ENCODE measurements around the gene IFIT1B. TPM values are rescaled to one million over a fixed set of nuclear protein-coding genes. Genes with fewer than 3 reads are reported as not detected.

IFIT1B gene
- total and polyA plus RNA-seq, 12 donors: 0.21 TPM; not detected in 11

DNA sequence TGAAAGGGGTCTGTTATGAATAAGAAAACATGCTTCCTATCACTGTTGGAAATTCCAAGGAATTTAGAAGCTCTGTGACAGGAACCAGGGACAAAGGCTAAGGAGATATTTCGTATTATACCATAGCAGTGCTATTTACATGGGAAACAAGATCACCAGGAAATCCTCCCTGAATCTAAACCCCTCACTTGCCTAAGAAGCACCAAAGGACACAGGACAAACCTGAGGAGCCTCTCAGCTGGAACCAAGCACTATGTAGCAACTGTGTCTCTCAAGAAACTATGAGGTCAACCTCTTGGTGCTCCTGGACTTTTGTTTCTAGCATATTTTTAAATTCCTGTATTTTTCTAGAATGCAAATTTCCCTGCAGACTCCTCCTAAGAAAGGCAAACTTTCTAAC, 20.8 kb upstream of the IFIT1B start:
- TF ChIP-seq, protein P1, sequence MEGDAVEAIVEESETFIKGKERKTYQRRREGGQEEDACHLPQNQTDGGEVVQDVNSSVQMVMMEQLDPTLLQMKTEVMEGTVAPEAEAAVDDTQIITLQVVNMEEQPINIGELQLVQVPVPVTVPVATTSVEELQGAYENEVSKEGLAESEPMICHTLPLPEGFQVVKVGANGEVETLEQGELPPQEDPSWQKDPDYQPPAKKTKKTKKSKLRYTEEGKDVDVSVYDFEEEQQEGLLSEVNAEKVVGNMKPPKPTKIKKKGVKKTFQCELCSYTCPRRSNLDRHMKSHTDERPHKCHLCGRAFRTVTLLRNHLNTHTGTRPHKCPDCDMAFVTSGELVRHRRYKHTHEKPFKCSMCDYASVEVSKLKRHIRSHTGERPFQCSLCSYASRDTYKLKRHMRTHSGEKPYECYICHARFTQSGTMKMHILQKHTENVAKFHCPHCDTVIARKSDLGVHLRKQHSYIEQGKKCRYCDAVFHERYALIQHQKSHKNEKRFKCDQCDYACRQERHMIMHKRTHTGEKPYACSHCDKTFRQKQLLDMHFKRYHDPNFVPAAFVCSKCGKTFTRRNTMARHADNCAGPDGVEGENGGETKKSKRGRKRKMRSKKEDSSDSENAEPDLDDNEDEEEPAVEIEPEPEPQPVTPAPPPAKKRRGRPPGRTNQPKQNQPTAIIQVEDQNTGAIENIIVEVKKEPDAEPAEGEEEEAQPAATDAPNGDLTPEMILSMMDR (IDR thresholded peaks at IDR 0.05): no peak
- intact Hi-C loops (cut with DNase I): no loop called here
- H3K27me3 ChIP-seq: no peaks in the 10 kb centered on the region
- 64 to 65% methylated on average over 1 of the region's 1 CpG for WGBS, 2 donors
- no peak overlapping the region for H3K27ac ChIP-seq
- H3K9me3 ChIP-seq: peaks cover 0 to 7% (median 0%) of the 10 kb centered on the region in 11 donors
- ATAC-seq: no peak
- peaks cover 0 to 12% (median 6%) of the 10 kb centered on the region in 9 donors for H3K4me1 ChIP-seq
- no peaks in the 10 kb centered on the region for H3K36me3 ChIP-seq
- no peak for DNase-seq
- H3K4me3 ChIP-seq: no peak overlapping the region

DNA sequence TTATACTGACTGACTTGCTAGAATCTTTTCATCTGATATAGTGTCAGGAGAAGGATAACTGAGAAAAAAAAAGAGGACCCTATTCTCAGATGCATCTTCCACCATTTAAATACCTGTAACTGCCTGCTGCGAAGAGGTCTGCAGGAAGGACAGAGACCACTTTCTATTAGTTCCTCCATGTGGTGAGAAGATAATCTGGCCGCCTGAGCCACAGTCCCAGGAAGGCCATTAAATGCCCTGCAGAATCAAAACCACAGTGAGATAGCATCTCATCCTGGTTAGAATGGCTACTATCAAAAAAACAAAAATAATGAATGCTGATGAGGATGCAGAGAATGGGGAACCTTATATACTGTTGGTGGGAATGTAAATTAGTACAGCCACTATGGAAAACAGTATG, 19.9 kb upstream of the IFIT1B start:
- TF ChIP-seq, protein P1 (IDR thresholded peaks at IDR 0.05): no peak
- peaks cover 0 to 7% (median 0%) of the 10 kb centered on the region in 11 donors for H3K9me3 ChIP-seq
- no peak for DNase-seq
- 81 to 86% methylated on average over 2 of the region's 2 CpGs for WGBS, 2 donors
- intact Hi-C loops (cut with DNase I): no loop called here
- ATAC-seq: no peak
- peaks cover 0 to 5% (median 0%) of the 10 kb centered on the region in 9 donors for H3K4me1 ChIP-seq
- H3K4me3 ChIP-seq: no peak overlapping the region
- no peaks in the 10 kb centered on the region for H3K27me3 ChIP-seq
- no peaks in the 10 kb centered on the region for H3K36me3 ChIP-seq
- H3K27ac ChIP-seq: no peak overlapping the region

DNA sequence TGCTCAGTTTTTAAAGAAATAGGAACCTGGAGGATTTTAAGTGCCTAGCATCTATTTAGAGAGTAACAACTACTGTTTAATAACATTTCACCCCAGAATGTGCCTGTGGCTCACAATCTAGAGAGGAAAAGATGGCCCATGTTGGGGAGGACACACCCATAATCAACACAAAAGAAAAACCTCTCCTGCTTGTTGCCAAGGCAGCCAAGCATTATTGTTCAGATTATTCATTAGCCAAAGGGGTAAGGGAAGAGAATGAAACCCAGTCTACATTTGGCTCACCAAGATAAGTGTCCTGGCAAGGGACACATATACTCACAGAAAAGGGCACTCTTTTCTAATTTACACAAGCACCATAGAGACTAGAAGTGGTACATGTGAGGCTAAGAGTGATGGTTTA, 17.7 kb upstream of the IFIT1B start:
- TF ChIP-seq, protein P1 (IDR thresholded peaks at IDR 0.05): no peak
- Histone ChIP-seq H3K9me3 (no peaks in the 10 kb centered on the region), H3K4me1 (peaks cover 0 to 18% (median 4%) of the 10 kb centered on the region in 9 donors), H3K4me3 (no peak overlapping the region), H3K36me3 (no peaks in the 10 kb centered on the region), H3K27me3 (no peaks in the 10 kb centered on the region), H3K27ac (no peak overlapping the region)
- DNase-seq: no peak
- intact Hi-C loops (cut with DNase I): no loop called here
- no peak for ATAC-seq

DNA sequence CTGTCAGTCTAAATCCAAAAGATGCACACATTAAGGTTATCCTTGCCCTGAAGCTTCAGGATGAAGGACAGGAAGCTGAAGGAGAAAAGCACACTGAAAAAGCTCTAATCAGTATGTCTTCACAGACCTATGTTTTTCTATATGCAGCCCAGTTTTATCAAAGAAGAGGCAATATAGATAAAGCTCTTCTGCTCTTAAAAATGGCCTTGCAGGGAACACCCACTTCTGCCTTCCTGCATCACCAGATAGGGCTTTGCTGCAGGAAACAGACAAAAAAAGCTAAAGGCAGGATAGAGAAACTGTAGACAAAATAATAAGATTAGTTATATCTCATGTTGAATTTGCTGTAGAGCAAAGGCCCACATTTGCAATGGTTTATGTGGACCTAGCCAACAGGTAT, 14.9 kb upstream of the IFIT1B start:
- H3K4me1 ChIP-seq: peaks cover 0 to 22% (median 6%) of the 10 kb centered on the region in 9 donors
- H3K36me3 ChIP-seq: no peaks in the 10 kb centered on the region
- no peaks in the 10 kb centered on the region for H3K9me3 ChIP-seq
- intact Hi-C loops (cut with DNase I): no loop called here
- TF ChIP-seq, protein P1 (IDR thresholded peaks at IDR 0.05): no peak
- no peak overlapping the region for H3K27ac ChIP-seq
- H3K4me3 ChIP-seq: no peak overlapping the region
- no peaks in the 10 kb centered on the region for H3K27me3 ChIP-seq
- ATAC-seq (no peak), DNase-seq (no peak)
